Activated CD4-positive, alpha-beta T cell treated with anti-CD3 and anti-CD28 coated beads for 4 hours (primary cell): ENCODE measurements around the gene C17orf100.
"Not testable (repeated sequence)": the region's sequence is repeated elsewhere in the genome, so short reads cannot be mapped to it uniquely, and the experiment has no call there.

Experiments
- DNase-seq, 2 donors: peaks; one replicate each; pipeline ENCODE4 v3.0.0-alpha.2; 2020

C17orf100 gene

GRCh38 chr17:6669479-6670212 lies 18.1 kb downstream of the C17orf100 start:
- no peak for DNase-seq

GRCh38 chr17:6670571-6670970 lies 19.0 kb downstream of the C17orf100 start:
- no peak for DNase-seq

- DNase-seq, result no peak
Observed at GRCh38 chr17:6670999-6671398, 19.4 kb downstream of the C17orf100 start.

GRCh38 chr17:6671431-6671830 lies 19.9 kb downstream of the C17orf100 start:
- DNase-seq, result no peak

GRCh38 chr17:6674586-6674985 lies 23.0 kb downstream of the C17orf100 start:
- DNase-seq, result no peak

- DNase-seq, result no peak
Observed at GRCh38 chr17:6675201-6675825, 23.8 kb downstream of the C17orf100 start.

- DNase-seq, result no peak
Observed at GRCh38 chr17:6676802-6677157, 25.2 kb downstream of the C17orf100 start.

- DNase-seq, result no peak
Observed at GRCh38 chr17:6677158-6677831, 25.7 kb downstream of the C17orf100 start.

- no peak for DNase-seq
Observed at GRCh38 chr17:6677946-6678345, 26.4 kb downstream of the C17orf100 start.

GRCh38 chr17:6679241-6679640 lies 27.7 kb downstream of the C17orf100 start:
- DNase-seq, result no peak

- DNase-seq, result no peak
Observed at GRCh38 chr17:6681176-6681575, 29.6 kb downstream of the C17orf100 start.

- no peak for DNase-seq
Observed at GRCh38 chr17:6681671-6682070, 30.1 kb downstream of the C17orf100 start.

GRCh38 chr17:6682339-6682738 lies 30.8 kb downstream of the C17orf100 start:
- no peak for DNase-seq

GRCh38 chr17:6683081-6683684 lies 31.6 kb downstream of the C17orf100 start:
- no peak for DNase-seq

- DNase-seq, result no peak
Observed at GRCh38 chr17:6683730-6684459, 32.3 kb downstream of the C17orf100 start.

GRCh38 chr17:6684460-6684783 lies 32.9 kb downstream of the C17orf100 start:
- no peak for DNase-seq

GRCh38 chr17:6684881-6685767 lies 33.6 kb downstream of the C17orf100 start:
- no peak for DNase-seq

GRCh38 chr17:6686026-6686425 lies 34.5 kb downstream of the C17orf100 start:
- no peak for DNase-seq

GRCh38 chr17:6688944-6689343 lies 37.4 kb downstream of the C17orf100 start:
- DNase-seq, result no peak

- no peak for DNase-seq
Observed at GRCh38 chr17:6690641-6691040, 39.1 kb downstream of the C17orf100 start.

GRCh38 chr17:6691546-6691945 lies 40.0 kb downstream of the C17orf100 start:
- DNase-seq, result no peak

- DNase-seq, result not testable (repeated sequence)
Observed at GRCh38 chr17:6691958-6692357, 40.4 kb downstream of the C17orf100 start.
